ENCODE results near the gene PSMD9.
"Not testable (repeated sequence)": the region's sequence is repeated elsewhere in the genome, so short reads cannot be mapped to it uniquely, and the experiment has no call there.

PSMD9 gene, protein sequence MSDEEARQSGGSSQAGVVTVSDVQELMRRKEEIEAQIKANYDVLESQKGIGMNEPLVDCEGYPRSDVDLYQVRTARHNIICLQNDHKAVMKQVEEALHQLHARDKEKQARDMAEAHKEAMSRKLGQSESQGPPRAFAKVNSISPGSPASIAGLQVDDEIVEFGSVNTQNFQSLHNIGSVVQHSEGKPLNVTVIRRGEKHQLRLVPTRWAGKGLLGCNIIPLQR

GRCh38 chr12:121888478-121889273 lies at the start of gene PSMD9:
TSS of gene PSMD9 (plus strand) at chr12:121888790. CDS start at chr12:121888857, 67 bp downstream.
- peak; percentile 91 for DNase-seq (ENCODE audit: low spot score)

DNA sequence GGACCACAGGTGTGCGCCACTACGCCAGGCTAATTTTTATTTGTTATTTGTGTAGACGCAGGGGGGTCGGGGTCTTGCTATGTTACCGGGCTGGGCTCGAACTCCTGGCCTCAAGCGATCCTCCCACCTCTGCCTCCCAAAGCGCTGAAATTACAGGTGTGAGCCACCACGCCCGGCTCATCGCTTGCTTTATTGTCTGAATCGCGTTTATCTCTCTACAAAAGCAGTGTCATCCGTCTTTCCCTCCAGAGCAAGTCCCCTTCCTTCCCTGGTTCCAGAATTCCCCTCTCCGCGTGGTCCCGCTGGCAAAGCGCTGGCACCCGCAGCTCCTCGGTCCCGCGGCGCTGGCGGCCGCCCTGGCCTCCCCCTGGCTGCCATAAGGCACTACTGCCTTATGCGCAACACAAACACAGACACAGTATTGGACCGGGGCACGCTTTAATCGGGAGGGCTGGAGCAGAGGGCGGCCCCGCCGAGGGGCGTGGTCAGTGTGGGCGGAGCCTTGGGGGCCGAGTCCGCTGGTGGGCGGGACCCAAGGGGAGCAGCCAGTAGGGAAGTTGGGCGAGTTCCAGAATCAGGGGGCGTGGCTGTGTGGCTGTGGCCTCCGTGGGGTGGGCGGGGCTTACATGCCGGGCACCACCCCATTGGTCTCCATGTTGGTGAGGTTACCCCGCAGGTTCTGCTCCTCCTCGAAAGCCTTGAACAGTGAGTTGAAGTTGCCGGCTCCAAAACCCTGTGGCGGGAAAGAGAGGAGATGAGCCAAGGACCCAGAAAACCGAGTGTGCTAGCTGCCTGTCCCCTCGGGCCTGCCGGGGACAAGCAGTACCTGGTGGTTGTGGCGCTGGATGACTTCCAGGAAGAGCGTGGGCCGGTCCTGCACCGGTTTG lies 49.2 kb upstream of the PSMD9 start:
- DNase-seq (ENCODE audit: low spot score): peak; percentile 46

DNA sequence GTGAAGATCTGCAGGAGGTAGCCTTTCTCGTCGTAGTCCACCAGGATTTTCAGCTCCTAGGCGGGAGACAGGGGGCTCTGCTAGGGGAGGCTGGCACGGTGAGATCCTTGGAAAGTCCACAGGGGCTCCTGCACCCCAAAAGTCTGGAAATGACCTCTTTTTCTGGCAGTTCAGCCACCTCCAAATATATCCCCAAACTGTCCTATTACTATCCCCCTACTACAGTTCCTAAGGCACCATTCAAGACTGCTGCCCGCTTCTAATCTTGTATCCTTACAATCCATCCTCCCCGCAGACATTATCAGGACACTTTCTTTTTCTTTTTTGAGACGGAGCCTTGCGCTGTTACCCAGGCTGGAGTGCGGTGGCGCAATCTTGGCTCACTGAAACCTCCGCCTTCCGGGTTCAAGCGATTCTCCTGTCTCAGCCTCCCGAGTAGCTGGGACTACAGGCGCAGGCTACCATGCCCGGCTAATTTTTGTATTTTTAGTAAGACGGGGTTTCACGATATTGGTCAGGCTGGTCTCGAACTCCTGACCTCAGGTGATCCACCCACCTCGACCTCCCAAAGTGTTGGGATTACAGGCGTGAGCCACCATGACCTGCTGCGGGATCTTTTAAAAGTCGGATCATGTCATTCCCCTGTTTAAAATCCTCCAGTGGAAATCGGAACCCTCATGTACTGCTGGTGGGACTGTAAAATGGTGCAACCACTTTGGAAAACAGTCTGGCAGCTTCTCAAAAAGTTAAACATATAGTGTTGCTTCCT lies 48.4 kb upstream of the PSMD9 start:
- DNase-seq (ENCODE audit: low spot score): no peak

DNA sequence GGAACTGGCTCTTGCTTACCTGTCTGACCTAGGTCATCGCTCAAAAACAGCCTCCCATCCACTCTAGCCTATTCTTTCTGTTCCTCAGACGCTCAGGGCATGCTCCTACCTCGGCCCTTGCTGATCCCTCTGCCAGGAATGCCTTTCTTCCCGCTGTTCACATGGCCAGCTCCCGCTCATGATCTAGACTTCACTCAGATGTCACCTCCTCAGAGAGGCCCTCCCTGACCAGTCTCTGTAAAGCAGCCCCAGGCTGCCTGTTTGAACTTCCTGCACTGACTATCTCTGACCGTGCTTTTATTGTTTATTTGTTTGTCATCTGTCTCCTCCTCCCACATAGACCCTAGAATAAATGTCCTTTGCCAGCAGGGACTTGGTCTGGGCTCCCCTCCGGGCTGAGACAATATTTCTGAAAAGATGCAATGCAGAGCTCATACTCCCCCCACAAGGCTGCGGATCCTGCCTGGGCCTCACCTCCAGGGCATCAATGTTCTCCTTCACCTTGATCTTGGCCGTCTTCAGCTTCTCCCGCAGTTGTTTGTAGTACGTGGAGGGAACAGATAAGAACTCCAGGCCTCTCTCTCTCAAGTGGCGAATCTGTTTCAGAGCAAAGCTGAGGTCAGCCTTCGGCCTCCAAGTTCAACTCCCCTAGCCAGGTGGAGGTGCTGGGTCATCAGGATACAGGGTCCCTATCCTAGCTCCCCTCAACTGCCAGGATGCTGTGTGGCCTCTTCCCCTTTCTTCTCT lies 45.2 kb upstream of the PSMD9 start:
- no peak for DNase-seq (ENCODE audit: low spot score)

DNA sequence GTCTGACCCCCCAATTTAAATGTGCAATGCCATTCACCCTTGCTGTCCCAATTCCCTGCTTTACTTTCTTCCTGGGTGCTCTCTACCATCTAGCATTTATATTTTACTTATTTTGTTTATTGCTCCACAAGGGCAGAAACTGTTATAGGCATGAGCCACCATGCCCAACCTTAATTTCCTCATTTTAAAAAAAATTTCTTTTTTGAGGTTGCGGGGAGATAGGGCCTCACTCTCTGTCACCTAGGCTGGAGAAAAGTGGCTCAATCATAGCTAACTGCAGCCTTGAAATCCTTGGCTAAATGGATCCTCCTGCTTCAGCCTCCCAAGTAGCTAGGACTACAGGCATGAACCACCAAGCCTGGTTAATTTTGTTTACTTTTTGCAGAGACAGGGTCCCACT lies 42.9 kb upstream of the PSMD9 start:
- no peak for DNase-seq (ENCODE audit: low spot score)

GRCh38 chr12:121849211-121849610 lies 39.4 kb upstream of the PSMD9 start:
- no peak for DNase-seq (ENCODE audit: low spot score)

DNA sequence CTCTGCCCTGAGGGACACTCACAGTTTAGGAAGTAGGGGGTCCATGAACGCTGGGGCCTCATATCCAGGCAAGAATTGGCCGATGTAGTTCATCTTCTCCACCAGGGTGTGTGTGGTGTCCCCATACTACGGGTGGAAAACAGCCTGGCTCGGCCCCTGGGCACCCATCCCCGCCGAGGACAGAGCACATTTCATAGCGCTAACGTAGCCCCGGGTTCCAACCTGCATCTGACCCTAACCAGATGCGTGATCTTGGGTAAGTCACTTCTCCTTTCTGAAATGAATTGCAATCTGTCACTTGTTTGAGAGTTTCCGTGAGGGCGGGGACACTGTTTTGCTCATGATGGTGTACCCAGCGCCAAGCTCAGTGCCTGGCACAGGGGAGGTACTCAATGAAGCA lies 38.9 kb upstream of the PSMD9 start:
- DNase-seq (ENCODE audit: low spot score): no peak

- not testable (repeated sequence) for DNase-seq (ENCODE audit: low spot score)
Observed at GRCh38 chr12:121852392-121852791, 36.2 kb upstream of the PSMD9 start.

DNA sequence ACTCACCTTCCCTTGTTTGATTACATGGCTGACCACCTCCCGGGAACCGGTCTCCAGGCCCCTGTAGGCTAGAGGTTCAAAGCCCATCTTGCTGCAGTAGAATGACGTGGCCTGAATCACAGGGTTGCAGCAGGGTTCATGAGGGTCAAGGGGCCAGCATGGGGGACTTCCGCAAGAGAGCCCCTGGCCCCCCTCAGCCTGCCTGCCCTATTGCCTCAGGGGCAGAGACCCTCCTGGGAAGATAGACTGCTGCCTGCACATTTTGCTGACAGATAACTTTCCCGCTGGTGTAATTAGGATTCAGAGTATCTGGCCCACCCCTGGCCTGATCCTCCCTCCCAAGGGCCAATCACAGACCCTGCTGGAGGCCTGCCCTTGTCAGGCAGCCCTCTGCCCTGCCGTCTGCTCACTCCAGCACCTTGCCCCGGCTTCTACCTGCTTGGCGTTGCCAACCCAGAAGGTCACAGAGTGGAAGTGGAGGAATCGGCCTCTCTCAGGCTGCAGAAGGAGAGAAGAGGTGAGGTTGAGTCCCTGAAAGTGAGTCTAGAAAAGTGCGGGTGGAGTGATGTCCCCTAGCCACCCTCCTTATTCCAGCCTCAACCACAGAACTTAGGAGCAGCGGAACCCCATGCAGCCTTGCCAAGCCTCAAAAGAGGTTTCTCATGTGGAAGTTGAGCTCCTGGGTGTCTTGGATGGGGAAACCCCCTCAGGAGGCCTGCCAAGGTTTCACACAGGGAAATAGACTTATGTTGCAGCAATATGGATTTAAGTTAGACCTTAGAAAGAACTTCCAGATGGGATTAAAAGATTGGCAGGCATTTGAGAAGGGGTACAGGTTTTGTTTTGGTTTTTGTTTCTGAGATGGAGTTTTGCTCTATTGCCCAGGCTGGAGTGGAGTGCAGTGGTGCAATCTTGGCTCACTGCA lies 31.0 kb upstream of the PSMD9 start:
- DNase-seq (ENCODE audit: low spot score): no peak

DNA sequence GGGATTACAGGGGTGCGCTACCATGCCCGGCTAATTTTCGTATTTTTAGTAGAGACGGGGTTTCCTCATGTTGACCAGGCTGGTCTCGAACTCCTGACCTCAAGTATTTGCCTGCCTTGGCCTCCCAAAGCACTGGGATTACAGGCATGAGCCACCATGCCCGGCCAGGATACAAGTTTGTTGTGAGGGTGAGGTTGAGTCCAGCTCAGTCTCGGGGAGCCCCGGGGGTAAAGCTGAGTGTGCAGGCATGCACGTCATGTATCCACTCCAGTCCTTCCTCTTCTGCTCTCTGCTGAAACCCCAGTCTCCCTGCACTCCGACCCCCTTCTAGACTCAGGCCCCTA lies 30.3 kb upstream of the PSMD9 start:
- DNase-seq (ENCODE audit: low spot score): no peak

DNA sequence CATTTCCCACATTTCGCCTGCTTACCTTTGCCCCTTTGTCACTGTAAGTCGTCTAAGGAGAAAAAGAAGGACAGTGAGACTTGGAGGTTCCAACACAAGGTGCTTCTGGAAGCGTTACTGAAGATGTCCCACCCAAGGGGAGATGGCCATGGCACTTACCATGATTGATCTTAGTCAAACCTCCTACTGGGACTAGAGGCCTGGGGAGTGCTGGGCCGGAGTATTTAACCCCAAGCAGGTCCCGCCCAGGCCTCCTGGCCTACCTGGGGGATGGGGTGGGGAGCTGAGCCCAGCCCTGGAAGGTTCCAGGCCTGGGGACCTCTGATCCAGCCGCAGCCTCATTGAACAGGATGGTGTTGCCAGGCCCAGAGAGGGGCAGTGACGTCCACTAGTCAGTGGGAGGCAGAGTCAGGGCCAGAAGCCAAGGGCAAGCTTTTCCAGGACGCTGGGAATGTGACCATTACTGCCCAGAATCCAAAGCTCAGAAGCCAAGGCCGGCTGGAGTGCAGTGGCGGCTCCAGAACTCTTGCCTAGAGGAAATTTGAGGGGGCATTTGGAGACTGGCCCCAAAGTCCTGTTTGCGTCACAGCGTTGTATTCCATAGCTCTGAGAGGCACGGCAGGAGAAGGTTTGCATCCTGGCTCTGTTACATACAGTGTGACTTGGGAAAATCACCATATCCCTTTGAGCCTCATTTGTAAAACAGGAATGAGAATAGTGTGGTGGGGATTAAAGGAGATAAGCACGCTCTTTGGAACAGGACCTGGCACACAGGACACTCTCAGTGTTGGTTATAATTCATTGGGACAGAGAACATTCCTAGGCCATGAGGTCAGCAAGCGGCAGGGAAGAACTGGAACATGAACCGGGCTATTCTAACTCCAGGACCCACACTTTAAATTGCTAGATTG lies 29.7 kb upstream of the PSMD9 start, which contains the start of gene HPD:
Gene HPD (minus strand): TSS at position 198 of the 911 bp plus-strand sequence. CDS start 36 bp downstream, at position 162.
- no peak for DNase-seq (ENCODE audit: low spot score)

DNA sequence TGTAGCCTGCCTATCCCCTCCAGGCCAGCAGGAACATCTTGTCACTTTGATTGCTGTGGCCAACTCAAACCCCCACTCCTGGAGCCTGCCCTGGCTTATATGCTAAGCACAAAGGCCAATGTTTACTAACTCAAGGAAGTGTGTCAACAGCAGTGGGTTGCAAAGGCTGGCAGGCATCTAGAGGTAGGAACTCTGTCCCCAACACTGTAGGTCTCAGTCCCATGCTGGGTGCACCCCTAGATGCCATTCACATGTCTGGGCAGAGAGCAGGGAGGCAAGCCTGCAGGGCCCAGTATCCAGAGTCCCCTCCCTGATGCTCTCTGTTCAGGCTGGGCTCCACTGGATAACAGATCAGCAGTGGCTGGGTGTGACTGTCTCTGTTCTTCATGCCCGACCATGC lies 28.3 kb upstream of the PSMD9 start:
- no peak for DNase-seq (ENCODE audit: low spot score)

DNA sequence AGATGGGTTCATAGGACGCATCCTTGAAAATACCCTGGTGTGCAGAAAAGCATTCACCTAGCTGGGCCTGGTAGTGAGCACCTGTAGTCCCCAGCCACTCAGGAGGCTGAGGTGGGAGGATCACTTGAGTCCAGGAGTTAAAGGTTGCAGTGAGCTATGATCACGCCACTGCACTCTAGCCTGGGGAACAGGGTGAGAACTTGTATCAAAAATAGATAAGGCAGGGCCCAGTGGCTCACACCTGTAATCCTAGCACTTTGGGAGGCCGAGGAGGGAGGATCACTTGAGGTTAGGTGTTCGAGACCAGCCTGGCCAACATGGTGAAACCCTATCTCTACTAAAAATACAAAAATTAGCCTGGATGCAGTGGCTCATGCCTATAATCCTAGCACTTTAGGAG lies 27.9 kb upstream of the PSMD9 start:
- DNase-seq (ENCODE audit: low spot score): not testable (repeated sequence)

DNA sequence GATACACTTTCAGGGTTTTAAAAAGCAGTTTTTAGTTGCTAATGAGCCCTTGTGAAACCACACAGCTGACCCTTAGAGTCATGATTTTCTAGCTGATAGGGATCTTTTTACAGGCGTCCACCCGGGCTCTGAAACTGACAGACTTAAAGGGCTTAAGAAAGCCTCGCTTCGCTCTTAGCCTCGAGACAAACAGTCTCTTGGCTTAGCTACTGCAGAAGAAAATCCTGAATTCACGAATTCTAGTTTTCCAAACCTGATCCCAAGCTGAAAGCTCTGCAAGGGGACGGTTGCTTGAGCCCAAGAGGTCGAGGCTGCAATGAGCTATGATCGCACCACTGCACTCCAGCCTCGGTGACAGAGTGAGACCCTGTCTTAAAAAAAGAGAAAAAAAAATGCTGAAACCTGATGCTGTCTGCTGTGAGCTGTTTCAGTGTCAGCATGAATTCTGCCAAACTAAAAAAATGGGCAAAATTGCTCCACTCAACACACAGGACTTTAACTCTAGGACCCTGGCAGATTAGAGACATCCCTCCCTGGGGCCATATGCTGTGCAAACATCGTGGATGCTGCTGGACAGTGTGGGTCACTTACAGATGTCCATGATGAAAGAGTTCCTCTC lies 26.8 kb upstream of the PSMD9 start:
- DNase-seq (ENCODE audit: low spot score): no peak

DNA sequence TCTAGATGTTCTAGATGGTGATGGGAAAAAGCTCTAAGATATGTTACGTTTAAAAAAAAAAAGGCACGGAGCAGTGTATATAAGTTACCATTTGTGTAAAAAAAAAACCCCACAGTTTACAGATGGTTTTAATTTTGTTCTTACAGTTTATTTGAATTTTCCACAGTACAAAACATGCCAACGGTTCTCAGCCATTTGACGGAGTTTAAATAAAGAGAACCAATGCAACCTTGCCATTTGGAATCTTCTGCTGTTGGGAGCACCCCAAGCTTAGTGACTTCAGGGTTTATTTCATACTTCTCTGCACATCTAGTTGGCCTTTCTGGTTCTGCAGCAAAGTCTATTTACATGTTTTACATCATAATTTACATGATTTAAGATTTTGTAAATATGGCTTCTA lies 22.3 kb upstream of the PSMD9 start:
- no peak for DNase-seq (ENCODE audit: low spot score)

GRCh38 chr12:121869229-121869628 lies 19.4 kb upstream of the PSMD9 start:
- not testable (repeated sequence) for DNase-seq (ENCODE audit: low spot score)

DNA sequence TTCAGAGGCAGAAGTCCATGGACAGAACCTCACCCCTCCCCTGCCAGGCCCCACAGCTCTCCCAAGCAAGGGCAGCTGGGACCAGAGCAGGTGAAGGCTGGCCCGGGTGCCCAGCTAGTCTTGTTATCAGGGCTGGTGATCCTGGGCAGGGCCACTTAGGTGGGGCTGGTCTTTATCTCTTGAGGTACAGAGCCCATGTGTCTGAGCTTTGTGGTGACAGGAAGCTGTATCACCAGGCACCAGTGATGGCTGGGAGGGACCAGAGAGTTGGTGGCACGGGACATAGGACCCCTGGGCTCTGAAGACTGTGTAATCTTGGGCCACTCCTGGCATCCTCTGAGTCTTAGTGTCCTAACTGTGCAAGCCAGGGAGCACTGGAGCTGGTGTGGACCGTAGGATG lies 17.1 kb upstream of the PSMD9 start:
- no peak for DNase-seq (ENCODE audit: low spot score)

DNA sequence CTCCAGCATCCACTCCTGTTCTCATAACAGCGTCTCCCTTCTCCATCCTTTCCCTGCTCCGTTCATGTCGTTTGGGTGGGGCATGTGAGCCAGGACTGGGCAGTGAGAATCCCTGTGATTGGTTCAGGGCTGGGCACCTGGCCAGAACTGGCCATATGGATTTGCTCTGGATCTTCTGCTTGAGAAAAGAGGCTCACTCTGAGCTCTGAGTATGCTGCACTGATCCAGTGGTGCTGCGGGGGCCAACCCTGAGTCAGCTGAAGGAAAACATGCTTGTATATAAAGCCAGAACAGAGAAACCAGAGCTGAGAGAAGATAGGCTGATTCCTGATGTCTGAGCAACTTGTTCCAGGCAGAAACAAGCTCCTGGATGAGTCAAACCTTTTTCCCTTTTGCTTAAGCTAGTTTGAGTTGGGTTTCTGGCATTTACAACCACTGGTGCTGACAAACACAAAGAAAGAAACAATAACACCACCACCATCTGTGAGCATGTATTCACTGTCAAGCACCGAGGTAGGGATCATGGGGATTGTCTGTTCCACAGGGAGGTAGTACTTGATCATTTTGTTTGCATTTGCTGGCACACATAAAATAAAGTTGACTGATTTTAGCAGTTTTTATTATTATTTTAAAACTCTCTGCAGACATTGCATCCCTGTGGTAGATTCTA lies 15.9 kb upstream of the PSMD9 start:
- DNase-seq (ENCODE audit: low spot score): no peak
